A549 (cell line): ENCODE results near the gene TMEM19. TPM values are rescaled to one million over a fixed set of nuclear protein-coding genes. Genes with fewer than 3 reads are reported as not detected.
"Not testable (repeated sequence)": the region's sequence is repeated elsewhere in the genome, so short reads cannot be mapped to it uniquely, and the experiment has no call there.

Experiments used
- ATAC-seq, 2 experiments: fragments of 200-7000 bp in 1 of 2; fragments of >200 bp in 1 of 2; cut with Nextera tagmentation in 1 of 2; cut with Tn5 transposase in 1 of 2; 3 replicates each; pipeline versions ENCODE4 v1.8.0 to v1.9.1; 2018 to 2020; ENCODE audit warnings: mild to moderate bottlenecking in 1 of 2, moderate library complexity in 1 of 2
- CTCF ChIA-PET: fragments of 300-600 bp; sonication (Branson Sonifier 250); formaldehyde crosslinking; extraction: SDS; loops from one replicate; lab custom pipeline; 2021; ENCODE audit warnings: antibody characterized with exemption, inconsistent platforms; lab: Yijun Ruan, JAX
- POLR2A ChIA-PET: fragments of 350-600 bp; formaldehyde crosslinking; extraction: SDS; loops from one replicate; lab custom pipeline; 2021; ENCODE audit warnings: antibody characterized with exemption, inconsistent platforms; lab: Yijun Ruan, JAX
- DNase-seq, 2 experiments: peaks; one replicate each; pipeline versions ENCODE4 v3.0.0 to v3.0.0-alpha.2; 2011 to 2016; ENCODE audit warnings: low read depth in 1 of 2, low spot score in 1 of 2
- FAIRE-seq: peaks from 2 replicates; lab custom pipeline; 2011; peaks lifted over from hg19 to GRCh38; lab: Jason Lieb, UNC
- H3K27ac ChIP-seq, 2 experiments: fragments of >200 bp; sonication (Bioruptor Twin); formaldehyde crosslinking; 3 replicates each; pipeline ENCODE4 v1.5.1; 2016 to 2017
- H3K4me1 ChIP-seq: fragments of >200 bp; sonication (Bioruptor Twin); formaldehyde crosslinking; 3 replicates; pipeline ENCODE4 v1.6.1; 2016
- H3K4me2 ChIP-seq: fragments of >200 bp; sonication (Bioruptor Twin); formaldehyde crosslinking; 3 replicates; pipeline ENCODE4 v1.6.1; 2016
- H3K4me3 ChIP-seq: fragments of >200 bp; sonication (Bioruptor Twin); formaldehyde crosslinking; 3 replicates; pipeline ENCODE4 v1.5.1; 2016
- H3K9me3 ChIP-seq: fragments of >200 bp; sonication (Bioruptor Twin); formaldehyde crosslinking; 3 replicates; pipeline ENCODE4 v1.6.1; 2016
- ATOH8 ChIP-seq: fragments of 250-450 bp; sonication (Bioruptor Pico); IDR thresholded peaks from 2 replicates; pipeline ENCODE4 v1.5.0; 2020; ENCODE audit warnings: low read depth, mild to moderate bottlenecking, moderate library complexity
- BHLHE40 ChIP-seq: IDR thresholded peaks from 2 replicates; pipeline ENCODE4 v1.6.1; 2012; ENCODE audit warnings: low read depth, low read length, inconsistent platforms
- CHD4 ChIP-seq: fragments of 200-600 bp; sonication (generic); IDR thresholded peaks from 2 replicates; pipeline ENCODE4 v1.6.1; 2016; ENCODE audit warnings: antibody characterized with exemption, mild to moderate bottlenecking, borderline replicate concordance
- CTCF ChIP-seq: fragments of >200 bp; sonication (Bioruptor Twin); formaldehyde crosslinking; IDR thresholded peaks from 3 replicates; pipeline ENCODE4 v1.5.1; 2016
- EHF ChIP-seq: fragments of 250-450 bp; sonication (Bioruptor Pico); IDR thresholded peaks from 2 replicates; pipeline ENCODE4 v1.5.0; 2020; ENCODE audit warnings: mild to moderate bottlenecking
- EP300 ChIP-seq, 2 experiments: fragments of >200 bp; sonication (Bioruptor Twin); formaldehyde crosslinking; IDR thresholded peaks; 2 replicates in 1 of 2; 3 replicates in 1 of 2; pipeline ENCODE4 v1.6.1; 2016 to 2017
- FOSL2 ChIP-seq, 2 experiments: fragments of 450-650 bp in 1 of 2; fragments of >200 bp in 1 of 2; sonication (Bioruptor Twin) in 1 of 2; formaldehyde crosslinking; IDR thresholded peaks; 2 replicates each; pipeline versions ENCODE4 v1.5.0 to v1.6.1; 2016 to 2020; ENCODE audit warnings: mild to moderate bottlenecking in 1 of 2, moderate library complexity in 1 of 2
- KDM1A ChIP-seq: fragments of 200-600 bp; sonication (generic); IDR thresholded peaks from 2 replicates; pipeline ENCODE4 v1.6.1; 2016; ENCODE audit warnings: low read depth, mild to moderate bottlenecking
- KDM5A ChIP-seq: fragments of 200-600 bp; sonication (generic); IDR thresholded peaks from 2 replicates; pipeline ENCODE4 v1.6.1; 2016; ENCODE audit warnings: antibody characterized with exemption, mild to moderate bottlenecking
- MAX ChIP-seq: IDR thresholded peaks from 2 replicates; pipeline ENCODE4 v1.6.1; 2012
- MAZ ChIP-seq: fragments of 150-350 bp; IDR thresholded peaks from 2 replicates; pipeline ENCODE4 v1.6.1; 2014; ENCODE audit warnings: antibody characterized with exemption, low read depth, low read length, borderline replicate concordance
- PHF8 ChIP-seq: fragments of 200-600 bp; sonication (generic); IDR thresholded peaks from 2 replicates; pipeline ENCODE4 v1.6.1; 2016; ENCODE audit warnings: low read depth, mild to moderate bottlenecking, antibody characterized with exemption, moderate library complexity, borderline replicate concordance
- POLR2A ChIP-seq: IDR thresholded peaks from 2 replicates; pipeline ENCODE4 v1.6.1; 2012; ENCODE audit warnings: mild to moderate bottlenecking, low read length
- POLR2AphosphoS2 ChIP-seq: conservative IDR thresholded peaks from 2 replicates; pipeline ENCODE4 v1.6.1; 2012; ENCODE audit warnings: low read length, improper control_type of control experiment, inconsistent platforms
- RAD21 ChIP-seq, 2 experiments: fragments of >200 bp in 1 of 2; sonication (Bioruptor Twin) in 1 of 2; formaldehyde crosslinking in 1 of 2; IDR thresholded peaks in 1 of 2; conservative IDR thresholded peaks in 1 of 2; 2 replicates in 1 of 2; 3 replicates in 1 of 2; pipeline ENCODE4 v1.6.1; 2012 to 2018; ENCODE audit warnings: inconsistent platforms in 1 of 2
- RCOR1 ChIP-seq: fragments of 150-350 bp; IDR thresholded peaks from 2 replicates; pipeline ENCODE4 v1.6.1; 2014; ENCODE audit warnings: antibody characterized with exemption, low read length, low read depth
- WGBS: methylation state at CpG from one replicate; pipeline ENCODE4 v1.1.6; 2017; ENCODE audit errors: missing lambda C conversion rate; 5-methylcytosine and 5-hydroxymethylcytosine counted together
- polyA plus RNA-seq, 4 experiments: library from polyadenylated mRNA; depleted of rRNA in 3 of 4; stranded (reverse); fragments of >200 nt; fragmentation: RNase III in 1 of 4; extraction: RNeasy Plus Mini Kit Qiagen cat#74134 plus additional on column Dnase treatment in 1 of 4; gene quantifications; 2 replicates in 3 of 4; 3 replicates in 1 of 4; pipeline ENCODE4 v1.2.3, GENCODE V29; 2011 to 2017

The TMEM19 gene
- polyA plus RNA-seq, 2 of the 4 experiments (the other 2 are of a cell fraction): 43.2 to 78.8 TPM

GRCh38 chr12:71691504-71692129, 5.7 kb downstream of the TMEM19 start:
- CTCF ChIA-PET: no interaction called here
- ATAC-seq: no peak
- H3K4me1 ChIP-seq: peaks cover 14% of the 10 kb centered on the region; the same call in 1 of the 3 replicates
- H3K27ac ChIP-seq: no peak overlapping the region
- FAIRE-seq: no peak
- DNase-seq: no peak
- H3K4me2 ChIP-seq: no peak overlapping the region
- TF ChIP-seq MAX (no peak), EHF (CRISPR knock-in tag) (no peak), MAZ (no peak), KDM1A (no peak), RCOR1 (no peak), RAD21 (conservative IDR thresholded peaks at IDR 0.05 in 1 of 2, IDR thresholded peaks at IDR 0.05 in 1 of 2) (no peak)
- TF ChIP-seq, all 56 proteins: peak for 0
- POLR2A ChIA-PET: no interaction called here
- no peaks in the 10 kb centered on the region for H3K9me3 ChIP-seq
- 88% methylated on average over 4 of the region's 4 CpGs for WGBS
- no peak overlapping the region for H3K4me3 ChIP-seq

- ChIA-PET CTCF (interaction anchor here (1.1 kb wide), 1 partner anchor 15 kb away, joined by 3 read pairs; no protein-coding TSS in a partner anchor), POLR2A (no interaction called here)
- peaks cover 3% of the 10 kb centered on the region; the same call in 1 of the 3 replicates for H3K4me1 ChIP-seq
- no peak overlapping the region for H3K4me2 ChIP-seq
- H3K9me3 ChIP-seq: no peaks in the 10 kb centered on the region
- ATAC-seq (no peak), FAIRE-seq (no peak), DNase-seq (no peak)
- WGBS: 91% methylated on average over 7 of the region's 7 CpGs
- H3K27ac ChIP-seq: no peak overlapping the region
- no peak overlapping the region for H3K4me3 ChIP-seq
- TF ChIP-seq ATOH8 (CRISPR knock-in tag): no peak
- TF ChIP-seq CHD4: no peak
- no peak for TF ChIP-seq KDM1A
- TF ChIP-seq PHF8: no peak
- TF ChIP-seq FOSL2 (IDR thresholded peaks at IDR 0.05): no peak
- TF ChIP-seq FOSL2 (CRISPR knock-in tag; IDR thresholded peaks at IDR 0.05): no peak
- TF ChIP-seq KDM5A: no peak
- no peak for TF ChIP-seq POLR2A
- TF ChIP-seq CTCF: no peak
- no peak for TF ChIP-seq MAZ
- no peak for TF ChIP-seq RAD21 (conservative IDR thresholded peaks at IDR 0.05 in 1 of 2, IDR thresholded peaks at IDR 0.05 in 1 of 2)
- no peak for TF ChIP-seq BHLHE40
- no peak for TF ChIP-seq MAX
- no peak for TF ChIP-seq POLR2AphosphoS2
- no peak for TF ChIP-seq EP300 (IDR thresholded peaks at IDR 0.05)
- TF ChIP-seq, all 56 proteins: peak for 0
These were observed 7.2 kb downstream of the TMEM19 start for GRCh38 chr12:71693126-71693525.

GRCh38 chr12:71693651-71694050, 7.8 kb downstream of the TMEM19 start:
- H3K9me3 ChIP-seq, H3K4me2 ChIP-seq, DNase-seq, POLR2A ChIA-PET, H3K4me3 ChIP-seq, H3K4me1 ChIP-seq, FAIRE-seq, H3K27ac ChIP-seq, ATAC-seq: not testable (repeated sequence)
- WGBS: 71% methylated on average over 5 of the region's 5 CpGs
- CTCF ChIA-PET: interaction anchor here (1.1 kb wide), 1 partner anchor 15 kb away, joined by 3 read pairs; no protein-coding TSS in a partner anchor
